ENCODE results near the gene ARMC12. TPM values are rescaled to one million over a fixed set of nuclear protein-coding genes. Genes with fewer than 3 reads are reported as not detected.

Gene ARMC12
- total and polyA plus RNA-seq, 2 donors (not counting 3 experiments of a cell fraction or from before 2014, with no cell fraction given) = 0.91 to 1.9 TPM

- H3K4me3 ChIP-seq (replicated peaks in 1 of 3; ENCODE audit: insufficient read depth in 1 of 3, low read depth in 1 of 3, low read length in 3 of 3) = no peak overlapping the region
- no peak for DNase-seq (ENCODE audit: low read depth, low spot score)
- H4K20me1 ChIP-seq (replicated peaks; ENCODE audit: control insufficient read depth, extremely low read depth, insufficient read depth, low read length) = no peaks in the 10 kb centered on the region
- dilution Hi-C loops (cut with MboI; ENCODE audit: extremely low pct_ligation_motif_present, low sequenced_read_pairs) (no loop called here), intact Hi-C loops (cut with micrococcal nuclease) (no loop called here)
- H3K4me2 ChIP-seq (ENCODE audit: insufficient read depth, low read length) = no peak overlapping the region
- no peaks in the 10 kb centered on the region for H3K27me3 ChIP-seq (ENCODE audit: control insufficient read depth in 2 of 2, insufficient read depth in 2 of 2, low read length in 2 of 2)
- H3K9me1 ChIP-seq (replicated peaks; ENCODE audit: control insufficient read depth, extremely low read depth, insufficient read depth, low read length) = no peaks in the 10 kb centered on the region
- no peak for TF ChIP-seq FOS (IDR thresholded peaks at IDR 0.05; ENCODE audit: borderline replicate concordance, insufficient read depth, low read length)
- TF ChIP-seq JUN (IDR thresholded peaks at IDR 0.05; ENCODE audit: borderline replicate concordance, insufficient read depth, insufficient read length, low read depth) = no peak
- no peak for TF ChIP-seq EZH2 (IDR thresholded peaks at IDR 0.05; ENCODE audit: borderline replicate concordance, low read depth, low read length, severe bottlenecking)
- TF ChIP-seq POLR2A (IDR thresholded peaks at IDR 0.05; ENCODE audit: low read depth, low read length) = no peak
- no peak for TF ChIP-seq GATA2 (IDR thresholded peaks at IDR 0.05; ENCODE audit: insufficient read depth, insufficient read length, low read depth, low read length)
- peaks cover 3% of the 10 kb centered on the region for H3K4me1 ChIP-seq (ENCODE audit: control insufficient read depth, extremely low read depth, insufficient read depth, low read length)
- no TSS peak for BruUV-seq (replicated peaks)
- H2AFZ ChIP-seq (ENCODE audit: low read depth, low read length) = no peak overlapping the region
- H3K9me3 ChIP-seq (replicated peaks; ENCODE audit: control insufficient read depth, insufficient read depth, low read length) = no peaks in the 10 kb centered on the region
- POLR2A ChIA-PET = no interaction called here
- H3K79me2 ChIP-seq (ENCODE audit: control insufficient read depth, insufficient read depth, low read length) = no peaks in the 10 kb centered on the region
- H3K27ac ChIP-seq (ENCODE audit: insufficient read depth, low read depth, low read length) = no peak overlapping the region
- CTCF ChIA-PET = interaction anchor here (0.6 to 1.3 kb wide), 3 partner anchors 33 to 236 kb away, joined by 3 to 5 read pairs (median 4); partner anchors contain the start of gene ARMC12
- no peaks in the 10 kb centered on the region for H3K36me3 ChIP-seq (ENCODE audit: control insufficient read depth in 2 of 2, extremely low read depth in 1 of 2, insufficient read depth in 2 of 2, low read length in 2 of 2)
- no peak for FAIRE-seq
- no peak overlapping the region for H3K9ac ChIP-seq (replicated peaks; ENCODE audit: extremely low read depth, insufficient read depth, low read length)
Measured at GRCh38 chr6:35703554-35703953, 33.3 kb upstream of the ARMC12 start.

GRCh38 chr6:35706468-35706867 is 30.4 kb upstream of the ARMC12 start:
- Histone ChIP-seq H3K9ac (replicated peaks; ENCODE audit: extremely low read depth, insufficient read depth, low read length) (no peak overlapping the region), H3K27ac (ENCODE audit: insufficient read depth, low read depth, low read length) (no peak overlapping the region), H3K4me3 (replicated peaks in 1 of 3; ENCODE audit: insufficient read depth in 1 of 3, low read depth in 1 of 3, low read length in 3 of 3) (no peak overlapping the region), H3K79me2 (ENCODE audit: control insufficient read depth, insufficient read depth, low read length) (no peaks in the 10 kb centered on the region), H3K36me3 (ENCODE audit: control insufficient read depth in 2 of 2, extremely low read depth in 1 of 2, insufficient read depth in 2 of 2, low read length in 2 of 2) (no peaks in the 10 kb centered on the region), H3K4me1 (ENCODE audit: control insufficient read depth, extremely low read depth, insufficient read depth, low read length) (peaks cover 3% of the 10 kb centered on the region), H3K9me3 (replicated peaks; ENCODE audit: control insufficient read depth, insufficient read depth, low read length) (no peaks in the 10 kb centered on the region), H2AFZ (ENCODE audit: low read depth, low read length) (no peak overlapping the region), H3K27me3 (ENCODE audit: control insufficient read depth in 2 of 2, insufficient read depth in 2 of 2, low read length in 2 of 2) (no peaks in the 10 kb centered on the region), H4K20me1 (replicated peaks; ENCODE audit: control insufficient read depth, extremely low read depth, insufficient read depth, low read length) (no peaks in the 10 kb centered on the region), H3K4me2 (ENCODE audit: insufficient read depth, low read length) (no peak overlapping the region), H3K9me1 (replicated peaks; ENCODE audit: control insufficient read depth, extremely low read depth, insufficient read depth, low read length) (no peaks in the 10 kb centered on the region)
- dilution Hi-C loops (cut with MboI; ENCODE audit: extremely low pct_ligation_motif_present, low sequenced_read_pairs) = no loop called here
- DNase-seq (ENCODE audit: low read depth, low spot score) (no peak), FAIRE-seq (no peak)
- ChIA-PET CTCF (no interaction called here), POLR2A (no interaction called here)
- intact Hi-C loops (cut with micrococcal nuclease) = no loop called here
- no TSS peak for BruUV-seq (replicated peaks)
- TF ChIP-seq GATA2 (IDR thresholded peaks at IDR 0.05; ENCODE audit: insufficient read depth, insufficient read length, low read depth, low read length) (no peak), JUN (IDR thresholded peaks at IDR 0.05; ENCODE audit: borderline replicate concordance, insufficient read depth, insufficient read length, low read depth) (no peak), POLR2A (IDR thresholded peaks at IDR 0.05; ENCODE audit: low read depth, low read length) (no peak), MAX (IDR thresholded peaks at IDR 0.05; ENCODE audit: insufficient read depth, insufficient read length) (no peak), EZH2 (IDR thresholded peaks at IDR 0.05; ENCODE audit: borderline replicate concordance, low read depth, low read length, severe bottlenecking) (no peak), CTCF (IDR thresholded peaks at IDR 0.05; ENCODE audit: extremely low read depth in 1 of 2, insufficient read depth in 1 of 2, low read depth in 1 of 2, low read length in 2 of 2) (no peak), POLR2AphosphoS5 (IDR thresholded peaks at IDR 0.05; ENCODE audit: insufficient read depth, low read depth, low read length) (no peak), MYC (IDR thresholded peaks at IDR 0.05; ENCODE audit: low read depth, low read length) (no peak)

Measured in endothelial cell of umbilical vein (primary cell).